H1 (cell line): ENCODE measurements around the gene CBS.

Experiments
- CBX8 ChIP-seq: fragments of 300-800, 300-1000 bp; sonication (generic); IDR thresholded peaks from 2 replicates; pipeline ENCODE4 v1.7.1; 2016; ENCODE audit warnings: low read depth, low read length, borderline replicate concordance
- CHD2 ChIP-seq: IDR thresholded peaks from 2 replicates; pipeline ENCODE4 v1.6.1; 2012; ENCODE audit warnings: low read length, improper control_type of control experiment
- EGR1 ChIP-seq: IDR thresholded peaks from 2 replicates; pipeline ENCODE4 v1.6.1; 2011; ENCODE audit warnings: low read depth, low read length, borderline replicate concordance
- EP300 ChIP-seq, 2 experiments: IDR thresholded peaks; 1 replicate in 1 of 2; 2 replicates in 1 of 2; pipeline ENCODE4 v1.6.1; 2011 to 2012; ENCODE audit warnings: low read depth in 2 of 2, low read length in 2 of 2, mild to moderate bottlenecking in 2 of 2, borderline replicate concordance in 1 of 2, inconsistent platforms in 1 of 2, moderate library complexity in 1 of 2
- PHF8 ChIP-seq: fragments of 200-600 bp; sonication (generic); conservative IDR thresholded peaks from 2 replicates; pipeline ENCODE4 v1.7.1; 2012; ENCODE audit warnings: low read depth, mild to moderate bottlenecking, inconsistent platforms, low read length, moderate library complexity
- RBBP5 ChIP-seq: IDR thresholded peaks from 2 replicates; pipeline ENCODE4 v1.7.1; 2012; ENCODE audit warnings: low read depth, mild to moderate bottlenecking, inconsistent platforms, low read length, moderate library complexity, borderline replicate concordance
- SIN3A ChIP-seq, 2 experiments: IDR thresholded peaks in 1 of 2; conservative IDR thresholded peaks in 1 of 2; 2 replicates each; pipeline ENCODE4 v1.6.1; 2011 to 2012; ENCODE audit warnings: low read length in 2 of 2, improper control_type of control experiment in 1 of 2, low read depth in 1 of 2, mild to moderate bottlenecking in 1 of 2
- SP2 ChIP-seq: IDR thresholded peaks from 2 replicates; pipeline ENCODE4 v1.6.1; 2012; ENCODE audit warnings: mild to moderate bottlenecking, low read length, inconsistent platforms
- TEAD4 ChIP-seq: IDR thresholded peaks from 2 replicates; pipeline ENCODE4 v1.6.1; 2012; ENCODE audit warnings: low read depth, low read length, inconsistent platforms, mixed read lengths
- YY1 ChIP-seq: IDR thresholded peaks from 2 replicates; pipeline ENCODE4 v1.6.1; 2011; ENCODE audit warnings: low read depth, mild to moderate bottlenecking, low read length
- TF ChIP-seq, protein P1 (sequence below), 3 experiments: IDR thresholded peaks; 1 replicate in 2 of 3; 2 replicates in 1 of 3; pipeline versions ENCODE4 v1.5.1 to v1.6.1; 2011; ENCODE audit warnings: low read length in 3 of 3, mild to moderate bottlenecking in 3 of 3, inconsistent platforms in 2 of 3, low read depth in 1 of 3, moderate library complexity in 1 of 3; ENCODE audit not compliant: insufficient read depth in 1 of 3; ENCODE audit errors: control extremely low read depth in 1 of 3

DNA sequence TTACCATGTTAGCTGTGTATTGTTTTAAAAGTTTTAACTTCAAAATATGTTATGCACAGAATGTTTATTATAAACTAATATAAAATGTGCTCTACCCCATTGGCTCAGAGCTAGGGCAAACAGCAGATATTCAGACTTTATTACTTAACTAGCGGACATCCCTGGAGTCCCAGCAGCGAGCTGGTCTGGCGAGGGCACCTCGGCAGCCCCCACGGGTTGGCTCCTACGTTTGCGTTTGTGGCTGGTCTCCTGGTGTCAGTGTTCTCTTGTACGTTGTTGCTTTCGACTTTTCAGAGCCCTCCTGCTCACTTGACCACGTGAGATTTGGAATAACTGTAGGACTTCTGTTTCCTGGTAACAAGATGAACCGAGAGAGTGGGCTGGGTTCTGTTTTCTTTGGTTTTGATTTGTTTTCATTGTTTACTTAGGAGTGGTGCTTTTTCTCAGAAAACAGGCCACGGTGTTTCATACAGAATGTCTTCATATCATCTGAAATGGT, 44.5 kb downstream of the CBS start:
- TF ChIP-seq RBBP5: no peak
- TF ChIP-seq, protein P1, sequence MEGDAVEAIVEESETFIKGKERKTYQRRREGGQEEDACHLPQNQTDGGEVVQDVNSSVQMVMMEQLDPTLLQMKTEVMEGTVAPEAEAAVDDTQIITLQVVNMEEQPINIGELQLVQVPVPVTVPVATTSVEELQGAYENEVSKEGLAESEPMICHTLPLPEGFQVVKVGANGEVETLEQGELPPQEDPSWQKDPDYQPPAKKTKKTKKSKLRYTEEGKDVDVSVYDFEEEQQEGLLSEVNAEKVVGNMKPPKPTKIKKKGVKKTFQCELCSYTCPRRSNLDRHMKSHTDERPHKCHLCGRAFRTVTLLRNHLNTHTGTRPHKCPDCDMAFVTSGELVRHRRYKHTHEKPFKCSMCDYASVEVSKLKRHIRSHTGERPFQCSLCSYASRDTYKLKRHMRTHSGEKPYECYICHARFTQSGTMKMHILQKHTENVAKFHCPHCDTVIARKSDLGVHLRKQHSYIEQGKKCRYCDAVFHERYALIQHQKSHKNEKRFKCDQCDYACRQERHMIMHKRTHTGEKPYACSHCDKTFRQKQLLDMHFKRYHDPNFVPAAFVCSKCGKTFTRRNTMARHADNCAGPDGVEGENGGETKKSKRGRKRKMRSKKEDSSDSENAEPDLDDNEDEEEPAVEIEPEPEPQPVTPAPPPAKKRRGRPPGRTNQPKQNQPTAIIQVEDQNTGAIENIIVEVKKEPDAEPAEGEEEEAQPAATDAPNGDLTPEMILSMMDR (IDR thresholded peaks at IDR 0.05; ENCODE audit: control extremely low read depth in 1 of 3, insufficient read depth in 1 of 3, low read depth in 1 of 3, low read length in 3 of 3): no peak
- no peak for TF ChIP-seq TEAD4
- no peak for TF ChIP-seq CHD2
- no peak for TF ChIP-seq EGR1
- TF ChIP-seq PHF8: no peak
- no peak for TF ChIP-seq SP2
- TF ChIP-seq CBX8: no peak
- TF ChIP-seq SIN3A (conservative IDR thresholded peaks at IDR 0.05 in 1 of 2, IDR thresholded peaks at IDR 0.05 in 1 of 2; ENCODE audit: low read depth in 1 of 2, low read length in 2 of 2): no peak
- no peak for TF ChIP-seq EP300 (IDR thresholded peaks at IDR 0.05; ENCODE audit: borderline replicate concordance in 1 of 2, low read depth in 2 of 2, low read length in 2 of 2)
- no peak for TF ChIP-seq YY1
